Measurements from ENCODE around the gene SDF2L1. TPM values are rescaled to one million over a fixed set of nuclear protein-coding genes. Genes with fewer than 3 reads are reported as not detected.
"Not testable (repeated sequence)": the region's sequence is repeated elsewhere in the genome, so short reads cannot be mapped to it uniquely, and the experiment has no call there.

Gene SDF2L1
- total RNA-seq, 1 donor from 2014 or later, result 36.1 TPM

DNA sequence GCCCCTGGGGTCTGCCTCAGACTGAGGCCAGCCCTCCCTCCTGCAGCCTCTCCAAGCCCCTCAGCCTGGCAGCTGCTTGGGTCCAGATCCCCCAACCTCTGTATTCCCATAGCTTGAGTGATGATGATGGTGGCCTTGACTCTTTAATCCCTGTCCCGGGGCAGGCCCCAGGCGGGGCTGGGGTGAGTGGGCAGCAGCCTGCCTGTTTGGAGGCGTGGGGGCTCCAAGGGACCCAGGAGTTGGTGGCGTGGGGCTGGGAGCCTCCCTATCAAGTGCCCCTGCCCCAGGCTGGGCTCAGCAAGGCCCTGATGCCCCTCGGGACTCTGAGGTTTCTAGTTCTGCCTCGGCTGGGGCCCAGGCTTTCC, 46.2 kb downstream of the SDF2L1 start:
- intact Hi-C loops (cut with DNase I), result no loop called here
- H3K4me3 ChIP-seq, result no peak overlapping the region
- no peaks in the 10 kb centered on the region for H3K9me3 ChIP-seq
- peaks cover 92% of the 10 kb centered on the region for H3K36me3 ChIP-seq
- no peak for ATAC-seq
- no peaks in the 10 kb centered on the region for H3K27me3 ChIP-seq (ENCODE audit: low read depth)
- TF ChIP-seq, protein P1, sequence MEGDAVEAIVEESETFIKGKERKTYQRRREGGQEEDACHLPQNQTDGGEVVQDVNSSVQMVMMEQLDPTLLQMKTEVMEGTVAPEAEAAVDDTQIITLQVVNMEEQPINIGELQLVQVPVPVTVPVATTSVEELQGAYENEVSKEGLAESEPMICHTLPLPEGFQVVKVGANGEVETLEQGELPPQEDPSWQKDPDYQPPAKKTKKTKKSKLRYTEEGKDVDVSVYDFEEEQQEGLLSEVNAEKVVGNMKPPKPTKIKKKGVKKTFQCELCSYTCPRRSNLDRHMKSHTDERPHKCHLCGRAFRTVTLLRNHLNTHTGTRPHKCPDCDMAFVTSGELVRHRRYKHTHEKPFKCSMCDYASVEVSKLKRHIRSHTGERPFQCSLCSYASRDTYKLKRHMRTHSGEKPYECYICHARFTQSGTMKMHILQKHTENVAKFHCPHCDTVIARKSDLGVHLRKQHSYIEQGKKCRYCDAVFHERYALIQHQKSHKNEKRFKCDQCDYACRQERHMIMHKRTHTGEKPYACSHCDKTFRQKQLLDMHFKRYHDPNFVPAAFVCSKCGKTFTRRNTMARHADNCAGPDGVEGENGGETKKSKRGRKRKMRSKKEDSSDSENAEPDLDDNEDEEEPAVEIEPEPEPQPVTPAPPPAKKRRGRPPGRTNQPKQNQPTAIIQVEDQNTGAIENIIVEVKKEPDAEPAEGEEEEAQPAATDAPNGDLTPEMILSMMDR (IDR thresholded peaks at IDR 0.05), result no peak
- no peak for DNase-seq
- no peak overlapping the region for H3K27ac ChIP-seq
- H3K4me1 ChIP-seq, result no peaks in the 10 kb centered on the region

DNA sequence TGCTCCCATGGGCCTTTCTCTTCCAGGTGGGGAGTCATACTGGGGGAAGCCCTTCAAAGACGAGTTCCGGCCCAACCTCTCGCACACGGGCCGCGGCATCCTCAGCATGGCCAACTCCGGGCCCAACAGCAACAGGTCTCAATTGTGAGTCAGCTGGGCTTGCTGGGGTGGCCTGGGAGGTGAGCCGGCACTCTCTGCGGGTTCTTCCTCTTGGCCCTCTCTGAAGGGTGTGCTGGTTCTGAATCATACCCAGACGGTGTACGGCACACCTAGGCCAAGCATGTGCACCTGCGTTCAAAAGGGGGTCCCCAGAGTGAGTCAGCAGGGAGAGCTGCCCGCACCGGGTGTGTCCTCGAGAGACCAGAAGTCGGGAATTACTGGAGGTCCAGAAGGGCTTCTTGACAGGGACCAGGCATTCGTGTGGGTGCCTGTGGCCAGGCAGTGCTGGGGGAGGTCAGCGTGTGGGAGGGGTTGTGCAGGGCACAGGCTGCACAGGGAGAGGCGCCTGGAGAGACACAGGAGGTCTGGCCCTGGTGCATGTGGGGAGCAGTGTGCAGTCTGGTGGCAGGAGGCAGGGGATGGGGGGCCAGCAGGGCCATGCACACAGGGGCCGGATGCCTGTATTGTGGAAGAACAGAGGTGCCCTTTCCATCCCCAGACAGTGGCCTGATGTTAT, 46.7 kb downstream of the SDF2L1 start:
- TF ChIP-seq, protein P1 (IDR thresholded peaks at IDR 0.05), result no peak
- H3K4me1 ChIP-seq, result no peaks in the 10 kb centered on the region
- ATAC-seq (peak in 1 of 2 donors; percentile 18), DNase-seq (no peak)
- no peak overlapping the region for H3K4me3 ChIP-seq
- peaks cover 92% of the 10 kb centered on the region for H3K36me3 ChIP-seq
- no peaks in the 10 kb centered on the region for H3K9me3 ChIP-seq
- intact Hi-C loops (cut with DNase I), result no loop called here
- no peak overlapping the region for H3K27ac ChIP-seq
- H3K27me3 ChIP-seq (ENCODE audit: low read depth), result no peaks in the 10 kb centered on the region

DNA sequence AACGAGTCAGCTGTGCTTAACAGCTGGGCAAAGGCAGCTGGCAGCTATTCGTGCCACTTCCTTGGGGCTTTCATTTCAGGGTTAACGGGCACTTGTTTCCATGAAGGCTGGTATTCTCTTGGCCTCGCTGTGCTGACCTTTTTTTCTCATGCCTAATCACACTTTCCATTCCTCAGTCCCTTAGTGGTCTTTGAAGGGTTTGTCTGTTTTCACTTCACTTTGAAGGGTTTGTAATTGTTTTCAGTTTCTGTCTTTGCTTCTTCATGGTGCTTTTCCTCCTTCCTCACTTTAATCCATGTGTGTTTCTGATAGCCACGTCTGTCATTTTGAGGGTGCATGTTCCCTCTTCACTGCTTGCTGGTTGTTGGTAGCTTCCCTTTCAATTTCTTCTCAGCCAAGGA, 48.3 kb downstream of the SDF2L1 start:
- no peaks in the 10 kb centered on the region for H3K27me3 ChIP-seq (ENCODE audit: low read depth)
- H3K27ac ChIP-seq, result no peak overlapping the region
- TF ChIP-seq, protein P1 (IDR thresholded peaks at IDR 0.05), result no peak
- no peak overlapping the region for H3K4me3 ChIP-seq
- intact Hi-C loops (cut with DNase I), result no loop called here
- no peaks in the 10 kb centered on the region for H3K4me1 ChIP-seq
- no peaks in the 10 kb centered on the region for H3K9me3 ChIP-seq
- H3K36me3 ChIP-seq, result peaks cover 92% of the 10 kb centered on the region
- DNase-seq (no peak), ATAC-seq (no peak)

DNA sequence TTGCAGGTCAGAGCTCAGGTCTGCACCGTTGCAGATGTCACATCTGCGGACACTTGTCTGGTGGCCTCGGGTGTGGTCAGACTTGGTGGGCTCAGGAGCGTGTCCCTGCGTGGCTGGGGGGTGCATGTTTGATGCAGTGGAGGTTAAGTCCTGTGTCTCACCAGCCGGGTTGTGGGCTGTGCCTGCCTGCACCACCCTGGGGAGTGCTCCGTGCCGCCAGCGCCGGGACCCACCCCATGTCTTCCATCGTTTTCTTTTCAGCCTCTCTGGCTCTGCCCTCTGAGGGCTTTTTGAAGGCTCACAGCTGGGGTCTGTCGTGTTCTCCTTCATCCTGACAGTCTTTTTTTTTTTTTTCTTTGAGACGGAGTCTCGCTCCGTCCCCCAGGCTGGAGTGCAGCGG, 49.7 kb downstream of the SDF2L1 start:
- Histone ChIP-seq H3K4me1 (no peaks in the 10 kb centered on the region), H3K36me3 (peaks cover 92% of the 10 kb centered on the region), H3K27ac (no peak overlapping the region), H3K9me3 (no peaks in the 10 kb centered on the region), H3K4me3 (no peak overlapping the region), H3K27me3 (ENCODE audit: low read depth) (no peaks in the 10 kb centered on the region)
- ATAC-seq, result no peak
- TF ChIP-seq, protein P1 (IDR thresholded peaks at IDR 0.05), result no peak
- intact Hi-C loops (cut with DNase I), result no loop called here
- peak; percentile 35 for DNase-seq

DNA sequence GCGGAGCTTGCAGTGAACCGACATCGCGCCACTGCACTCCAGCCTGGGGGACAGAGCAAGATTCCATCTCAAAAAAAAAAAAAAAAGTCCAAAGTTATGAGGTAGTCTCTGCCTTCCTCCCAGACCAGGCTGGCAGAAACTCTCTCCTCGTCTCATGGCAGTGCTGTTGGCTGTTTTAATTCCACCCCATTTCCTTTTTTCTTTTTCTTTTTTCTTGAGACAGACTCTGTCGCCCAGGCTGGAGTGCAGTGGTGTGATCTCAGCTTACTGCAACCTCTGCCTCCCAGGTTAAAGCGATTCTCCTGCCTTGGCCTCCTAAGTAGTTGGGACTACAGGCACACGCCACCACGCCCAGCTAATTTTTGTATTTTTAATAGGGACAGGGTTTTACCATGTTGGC, 50.8 kb downstream of the SDF2L1 start:
- ATAC-seq; H3K27me3 ChIP-seq (ENCODE audit: low read depth); H3K4me3 ChIP-seq; H3K4me1 ChIP-seq; intact Hi-C loops (cut with DNase I); H3K27ac ChIP-seq; H3K9me3 ChIP-seq: not testable (repeated sequence)
- peaks cover 92% of the 10 kb centered on the region for H3K36me3 ChIP-seq
- peak; percentile 10 for DNase-seq

DNA sequence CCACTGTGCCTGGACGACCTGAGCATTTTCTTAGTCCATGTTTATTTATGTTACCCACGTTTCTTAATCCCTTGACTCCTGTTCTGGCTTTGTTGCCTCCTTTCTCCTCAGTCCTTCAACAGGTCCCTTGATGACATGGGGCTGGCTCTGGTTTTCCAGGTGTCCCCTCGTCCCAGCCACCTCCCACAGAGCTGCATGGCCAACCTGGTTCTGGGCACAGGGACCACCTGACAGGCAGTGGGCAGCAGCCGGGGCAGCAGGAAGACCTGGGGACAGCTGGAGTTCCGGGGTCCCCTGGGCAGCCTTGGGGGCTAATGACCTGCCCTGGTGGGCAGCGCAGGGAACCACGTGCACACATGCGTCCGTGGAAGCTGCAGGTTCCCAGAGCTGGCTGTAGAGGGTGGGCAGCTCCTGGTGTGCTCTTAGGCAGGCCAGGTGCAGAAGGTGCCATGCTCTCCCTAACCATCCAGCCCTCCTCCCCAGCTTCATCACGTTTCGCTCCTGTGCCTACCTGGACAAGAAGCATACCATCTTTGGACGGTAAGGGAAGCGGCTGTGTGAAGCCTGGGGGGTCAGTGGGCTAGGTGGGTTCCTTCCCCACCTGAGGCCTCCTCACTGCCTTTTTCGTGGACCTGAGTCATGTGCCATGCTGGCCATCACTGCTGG, 51.4 kb downstream of the SDF2L1 start:
- intact Hi-C loops (cut with DNase I), result no loop called here
- no peaks in the 10 kb centered on the region for H3K9me3 ChIP-seq
- H3K4me1 ChIP-seq, result peaks cover 4% of the 10 kb centered on the region
- no peaks in the 10 kb centered on the region for H3K27me3 ChIP-seq (ENCODE audit: low read depth)
- ATAC-seq (no peak), DNase-seq (peak; percentile 34)
- H3K27ac ChIP-seq, result no peak overlapping the region
- no peak overlapping the region for H3K4me3 ChIP-seq
- TF ChIP-seq, protein P1 (IDR thresholded peaks at IDR 0.05), result no peak
- peaks cover 90% of the 10 kb centered on the region for H3K36me3 ChIP-seq

Measured in lower lobe of right lung (tissue), 2 donors.